OCI-M1 (cell line): Measurements from ENCODE around the gene MACROD2.
"Not testable (repeated sequence)": the region's sequence is repeated elsewhere in the genome, so short reads cannot be mapped to it uniquely, and the experiment has no call there.

ENCODE experiments used
- DNase-seq: peaks from one replicate; lab custom pipeline; 2025; lab: John Stamatoyannopoulos, UW

Gene MACROD2

GRCh38 chr20:15958142-15958541 lies 1962.8 kb downstream of the MACROD2 start:
- no peak for DNase-seq

GRCh38 chr20:15965165-15965564 lies 1969.8 kb downstream of the MACROD2 start:
- DNase-seq, result no peak

- no peak for DNase-seq
These were observed 1972.0 kb downstream of the MACROD2 start for GRCh38 chr20:15967334-15967733.

- DNase-seq, result no peak
These were observed 1980.9 kb downstream of the MACROD2 start for GRCh38 chr20:15976047-15976736.

- no peak for DNase-seq
These were observed 1981.7 kb downstream of the MACROD2 start for GRCh38 chr20:15977026-15977425.

- no peak for DNase-seq
These were observed 1982.4 kb downstream of the MACROD2 start for GRCh38 chr20:15977758-15978157.

GRCh38 chr20:15985494-15986368 lies 1990.4 kb downstream of the MACROD2 start:
- not testable (repeated sequence) for DNase-seq

GRCh38 chr20:15986690-15987089 lies 1991.4 kb downstream of the MACROD2 start:
- no peak for DNase-seq

GRCh38 chr20:15991279-15991678 lies 1996.0 kb downstream of the MACROD2 start:
- DNase-seq, result no peak

GRCh38 chr20:15992564-15992963 lies 1997.2 kb downstream of the MACROD2 start:
- no peak for DNase-seq

GRCh38 chr20:16000112-16000511 lies 2004.8 kb downstream of the MACROD2 start:
- no peak for DNase-seq

- no peak for DNase-seq
These were observed 2006.0 kb downstream of the MACROD2 start for GRCh38 chr20:16001286-16001685.

GRCh38 chr20:16003310-16003709 lies 2008.0 kb downstream of the MACROD2 start:
- no peak for DNase-seq

GRCh38 chr20:16004108-16004854 lies 2009.0 kb downstream of the MACROD2 start:
- peak; percentile 90 for DNase-seq

GRCh38 chr20:16005021-16005914 lies 2010.0 kb downstream of the MACROD2 start:
- peak; percentile 41 for DNase-seq

- no peak for DNase-seq
These were observed 2010.7 kb downstream of the MACROD2 start for GRCh38 chr20:16005915-16006493.

GRCh38 chr20:16007164-16007563 lies 2011.8 kb downstream of the MACROD2 start:
- no peak for DNase-seq

GRCh38 chr20:16007962-16008361 lies 2012.6 kb downstream of the MACROD2 start:
- peak; percentile 66 for DNase-seq

- no peak for DNase-seq
These were observed 2015.7 kb downstream of the MACROD2 start for GRCh38 chr20:16011056-16011455.

GRCh38 chr20:16011519-16011918 lies 2016.2 kb downstream of the MACROD2 start:
- no peak for DNase-seq

- DNase-seq, result not testable (repeated sequence)
These were observed 2017.6 kb downstream of the MACROD2 start for GRCh38 chr20:16012934-16013333.
